ENCODE data around the gene SERGEF.
"Not testable (repeated sequence)": the region's sequence is repeated elsewhere in the genome, so short reads cannot be mapped to it uniquely, and the experiment has no call there.

Gene SERGEF

GRCh38 chr11:17877886-17878285 is 135.0 kb downstream of the SERGEF start:
- H3K36me3 ChIP-seq (ENCODE audit: control insufficient read depth, insufficient read depth, low read length), result peaks cover 3% of the 10 kb centered on the region; the same call in 1 of the 2 replicates
- H3K4me3 ChIP-seq (replicated peaks; ENCODE audit: low read depth, low read length), result no peak overlapping the region
- no peak for DNase-seq (ENCODE audit: extremely low read depth, insufficient read length)
- no peaks in the 10 kb centered on the region for H3K27me3 ChIP-seq (replicated peaks; ENCODE audit: control insufficient read depth, insufficient read depth, low read length)
- no peak for TF ChIP-seq CTCF (IDR thresholded peaks at IDR 0.05; ENCODE audit: insufficient read depth, low read length, poor library complexity, severe bottlenecking)

GRCh38 chr11:17876827-17877226 is 136.0 kb downstream of the SERGEF start:
- no peak for TF ChIP-seq CTCF (IDR thresholded peaks at IDR 0.05; ENCODE audit: insufficient read depth, low read length, poor library complexity, severe bottlenecking)
- Histone ChIP-seq H3K27me3 (replicated peaks; ENCODE audit: control insufficient read depth, insufficient read depth, low read length) (no peaks in the 10 kb centered on the region), H3K36me3 (ENCODE audit: control insufficient read depth, insufficient read depth, low read length) (peaks cover 3% of the 10 kb centered on the region; the same call in 1 of the 2 replicates), H3K4me3 (replicated peaks; ENCODE audit: low read depth, low read length) (no peak overlapping the region)
- DNase-seq (ENCODE audit: extremely low read depth, insufficient read length), result no peak

GRCh38 chr11:17875891-17876290 is 137.0 kb downstream of the SERGEF start:
- H3K4me3 ChIP-seq (replicated peaks; ENCODE audit: low read depth, low read length), result no peak overlapping the region
- DNase-seq (ENCODE audit: extremely low read depth, insufficient read length), result no peak
- TF ChIP-seq CTCF (IDR thresholded peaks at IDR 0.05; ENCODE audit: insufficient read depth, low read length, poor library complexity, severe bottlenecking), result no peak
- peaks cover 3% of the 10 kb centered on the region; the same call in 1 of the 2 replicates for H3K36me3 ChIP-seq (ENCODE audit: control insufficient read depth, insufficient read depth, low read length)
- no peaks in the 10 kb centered on the region for H3K27me3 ChIP-seq (replicated peaks; ENCODE audit: control insufficient read depth, insufficient read depth, low read length)

- no peak overlapping the region for H3K4me3 ChIP-seq (replicated peaks; ENCODE audit: low read depth, low read length)
- no peak for TF ChIP-seq CTCF (IDR thresholded peaks at IDR 0.05; ENCODE audit: insufficient read depth, low read length, poor library complexity, severe bottlenecking)
- no peaks in the 10 kb centered on the region for H3K27me3 ChIP-seq (replicated peaks; ENCODE audit: control insufficient read depth, insufficient read depth, low read length)
- DNase-seq (ENCODE audit: extremely low read depth, insufficient read length), result no peak
- H3K36me3 ChIP-seq (ENCODE audit: control insufficient read depth, insufficient read depth, low read length), result peaks cover 3% of the 10 kb centered on the region; the same call in 1 of the 2 replicates
Observed at GRCh38 chr11:17873586-17873985, 139.3 kb downstream of the SERGEF start.

GRCh38 chr11:17868398-17868797 is 144.4 kb downstream of the SERGEF start:
- not testable (repeated sequence) for DNase-seq (ENCODE audit: extremely low read depth, insufficient read length); H3K27me3 ChIP-seq (replicated peaks; ENCODE audit: control insufficient read depth, insufficient read depth, low read length); H3K36me3 ChIP-seq (ENCODE audit: control insufficient read depth, insufficient read depth, low read length); H3K4me3 ChIP-seq (replicated peaks; ENCODE audit: low read depth, low read length)

GRCh38 chr11:17867341-17867740 is 145.5 kb downstream of the SERGEF start:
- Histone ChIP-seq H3K4me3 (replicated peaks; ENCODE audit: low read depth, low read length) (no peak overlapping the region), H3K27me3 (replicated peaks; ENCODE audit: control insufficient read depth, insufficient read depth, low read length) (no peaks in the 10 kb centered on the region), H3K36me3 (ENCODE audit: control insufficient read depth, insufficient read depth, low read length) (no peaks in the 10 kb centered on the region)
- DNase-seq (ENCODE audit: extremely low read depth, insufficient read length), result no peak
- no peak for TF ChIP-seq CTCF (IDR thresholded peaks at IDR 0.05; ENCODE audit: insufficient read depth, low read length, poor library complexity, severe bottlenecking)
